Glutamatergic neuron (in vitro differentiated cells): ENCODE measurements around the gene RPL37A. TPM values are rescaled to one million over a fixed set of nuclear protein-coding genes. Genes with fewer than 3 reads are reported as not detected.

Experiments used
- DNase-seq: peaks from one replicate; pipeline ENCODE4 v3.0.0; 2022
- H3K27ac Mint-ChIP-seq: one replicate; pipeline ENCODE4 v1.8.0; 2020; ENCODE audit warnings: mild to moderate bottlenecking, mixed read lengths, inconsistent platforms; ENCODE audit not compliant: unreplicated experiment
- H3K27me3 Mint-ChIP-seq: one replicate; pipeline ENCODE4 v1.8.0; 2020; ENCODE audit warnings: mild to moderate bottlenecking, moderate library complexity, mixed read lengths, inconsistent platforms; ENCODE audit not compliant: unreplicated experiment
- H3K36me3 Mint-ChIP-seq: one replicate; pipeline ENCODE4 v1.8.0; 2020; ENCODE audit warnings: mild to moderate bottlenecking, mixed read lengths, inconsistent platforms; ENCODE audit not compliant: unreplicated experiment
- H3K4me1 Mint-ChIP-seq: one replicate; pipeline ENCODE4 v1.8.0; 2020; ENCODE audit warnings: mild to moderate bottlenecking, low read depth, mixed read lengths, inconsistent platforms; ENCODE audit not compliant: unreplicated experiment
- H3K4me3 Mint-ChIP-seq: one replicate; pipeline ENCODE4 v1.8.0; 2020; ENCODE audit warnings: mild to moderate bottlenecking, mixed read lengths, inconsistent platforms; ENCODE audit not compliant: unreplicated experiment
- H3K9me3 Mint-ChIP-seq: one replicate; pipeline ENCODE4 v1.8.0; 2020; ENCODE audit warnings: mild to moderate bottlenecking, moderate library complexity, mixed read lengths, inconsistent platforms; ENCODE audit not compliant: unreplicated experiment
- total RNA-seq: library from RNA; stranded (reverse); fragmentation: NEBNext Ultra II Directional; extraction: Animal tissue kit (Norgen Biotek cat#: 25700); gene quantifications from one replicate; pipeline ENCODE4 v1.2.1, GENCODE V29; 2021; ENCODE audit not compliant: unreplicated experiment
- TF ChIP-seq, protein P1 (sequence below): fragments of 200-600 bp; sonication (generic); IDR thresholded peaks from one replicate; pipeline ENCODE4 v1.5.0; 2021; ENCODE audit not compliant: partially characterized antibody, unreplicated experiment

The RPL37A gene
- total RNA-seq, 1 donor from 2014 or later = 1,757 TPM

GRCh38 chr2:216500572-216500971, 1.9 kb downstream of the RPL37A start:
- H3K27ac Mint-ChIP-seq = no peak overlapping the region
- H3K4me1 Mint-ChIP-seq = peaks cover 17% of the 10 kb centered on the region
- H3K36me3 Mint-ChIP-seq = peaks cover 6% of the 10 kb centered on the region
- H3K4me3 Mint-ChIP-seq = peak overlapping the region; percentile 90
- H3K27me3 Mint-ChIP-seq = peaks cover 2% of the 10 kb centered on the region
- peaks cover 8% of the 10 kb centered on the region for H3K9me3 Mint-ChIP-seq
- TF ChIP-seq, protein P1, sequence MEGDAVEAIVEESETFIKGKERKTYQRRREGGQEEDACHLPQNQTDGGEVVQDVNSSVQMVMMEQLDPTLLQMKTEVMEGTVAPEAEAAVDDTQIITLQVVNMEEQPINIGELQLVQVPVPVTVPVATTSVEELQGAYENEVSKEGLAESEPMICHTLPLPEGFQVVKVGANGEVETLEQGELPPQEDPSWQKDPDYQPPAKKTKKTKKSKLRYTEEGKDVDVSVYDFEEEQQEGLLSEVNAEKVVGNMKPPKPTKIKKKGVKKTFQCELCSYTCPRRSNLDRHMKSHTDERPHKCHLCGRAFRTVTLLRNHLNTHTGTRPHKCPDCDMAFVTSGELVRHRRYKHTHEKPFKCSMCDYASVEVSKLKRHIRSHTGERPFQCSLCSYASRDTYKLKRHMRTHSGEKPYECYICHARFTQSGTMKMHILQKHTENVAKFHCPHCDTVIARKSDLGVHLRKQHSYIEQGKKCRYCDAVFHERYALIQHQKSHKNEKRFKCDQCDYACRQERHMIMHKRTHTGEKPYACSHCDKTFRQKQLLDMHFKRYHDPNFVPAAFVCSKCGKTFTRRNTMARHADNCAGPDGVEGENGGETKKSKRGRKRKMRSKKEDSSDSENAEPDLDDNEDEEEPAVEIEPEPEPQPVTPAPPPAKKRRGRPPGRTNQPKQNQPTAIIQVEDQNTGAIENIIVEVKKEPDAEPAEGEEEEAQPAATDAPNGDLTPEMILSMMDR = no peak
- no peak for DNase-seq

DNA sequence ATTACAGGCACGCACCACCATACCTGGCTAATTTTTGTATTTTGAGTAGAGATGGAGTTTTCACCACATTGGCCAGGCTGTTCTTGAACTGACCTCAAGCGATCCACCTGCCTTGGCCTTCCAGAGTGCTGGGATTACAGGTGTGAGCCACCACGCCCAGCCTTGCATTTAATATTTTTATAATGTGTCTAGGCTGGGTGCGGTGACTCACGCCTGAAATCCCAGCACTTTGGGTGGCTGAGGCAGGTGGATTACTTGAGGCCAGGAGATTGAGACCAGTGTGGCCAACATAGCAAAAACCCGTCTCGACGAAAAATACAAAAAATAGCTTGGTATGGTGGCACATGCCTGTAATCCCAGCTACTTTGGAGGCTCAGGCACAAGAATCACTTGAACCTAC, 3.2 kb downstream of the RPL37A start:
- Mint-ChIP-seq H3K27ac (no peak overlapping the region), H3K4me1 (peaks cover 20% of the 10 kb centered on the region), H3K27me3 (peaks cover 2% of the 10 kb centered on the region), H3K4me3 (no peak overlapping the region), H3K36me3 (peaks cover 6% of the 10 kb centered on the region), H3K9me3 (peaks cover 8% of the 10 kb centered on the region)
- no peak for DNase-seq
- TF ChIP-seq, protein P1 = no peak

DNA sequence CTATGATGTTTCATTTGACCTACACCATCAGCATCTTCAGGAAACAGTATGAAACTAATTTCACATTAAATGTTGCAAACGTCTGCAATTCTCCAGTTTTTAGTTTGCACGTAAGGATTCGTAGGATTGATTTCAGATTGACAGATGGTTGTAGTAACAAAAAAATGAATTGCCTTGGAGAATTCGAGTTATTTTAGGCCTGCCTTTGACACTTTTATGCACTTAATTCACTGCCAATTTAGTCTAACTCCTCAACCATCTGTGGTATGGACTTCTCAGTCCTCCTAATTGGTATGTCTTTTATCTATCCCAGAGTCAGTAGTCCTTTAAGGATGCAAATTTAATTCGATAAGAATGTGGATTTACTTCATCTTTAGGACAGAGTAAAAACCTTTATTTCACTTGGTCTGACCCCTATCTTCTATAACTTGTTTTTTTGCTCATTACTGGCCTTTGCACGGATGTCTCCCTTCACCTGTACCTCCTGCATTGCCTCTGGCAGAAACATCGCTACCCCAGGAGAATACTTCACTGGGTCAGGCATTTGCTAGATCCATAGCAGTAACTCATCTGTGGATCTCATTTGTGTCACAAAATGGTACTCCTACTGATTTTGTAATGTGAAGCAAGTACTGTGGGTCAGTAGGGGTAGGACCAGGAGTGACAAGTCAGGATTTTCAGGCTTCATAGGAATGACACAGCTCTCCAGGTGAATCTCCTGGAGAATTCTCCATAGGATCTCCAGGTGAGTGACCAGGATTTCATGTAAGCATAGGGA, 3.9 kb downstream of the RPL37A start:
- Mint-ChIP-seq H3K36me3 (peaks cover 6% of the 10 kb centered on the region), H3K27ac (no peak overlapping the region), H3K9me3 (peaks cover 8% of the 10 kb centered on the region), H3K27me3 (peaks cover 2% of the 10 kb centered on the region), H3K4me3 (no peak overlapping the region), H3K4me1 (peaks cover 20% of the 10 kb centered on the region)
- no peak for DNase-seq
- TF ChIP-seq, protein P1 = no peak

GRCh38 chr2:216503159-216503629, 4.5 kb downstream of the RPL37A start:
- H3K4me1 Mint-ChIP-seq = peaks cover 19% of the 10 kb centered on the region
- TF ChIP-seq, protein P1 = no peak

GRCh38 chr2:216503697-216504375, 5.2 kb downstream of the RPL37A start:
- TF ChIP-seq, protein P1 = no peak
- H3K27ac Mint-ChIP-seq = no peak overlapping the region

More at GRCh38 chr2:216503159-216503629, 4.5 kb downstream of the RPL37A start:
- Mint-ChIP-seq H3K27ac (no peak overlapping the region), H3K9me3 (peaks cover 8% of the 10 kb centered on the region), H3K4me3 (no peak overlapping the region), H3K36me3 (peaks cover 6% of the 10 kb centered on the region), H3K27me3 (peaks cover 2% of the 10 kb centered on the region)
- DNase-seq = no peak

More at GRCh38 chr2:216503697-216504375, 5.2 kb downstream of the RPL37A start:
- Mint-ChIP-seq H3K4me3 (no peak overlapping the region), H3K4me1 (peaks cover 21% of the 10 kb centered on the region), H3K9me3 (peaks cover 6% of the 10 kb centered on the region), H3K27me3 (peaks cover 2% of the 10 kb centered on the region), H3K36me3 (peaks cover 6% of the 10 kb centered on the region)
- DNase-seq = no peak
